SU-DHL-6 (cell line): ENCODE results near the gene PKNOX2.

Source experiments
- H2AFZ ChIP-seq: fragments of 200-600 bp; sonication (generic); 2 replicates; pipeline ENCODE4 v1.6.1; 2014; ENCODE audit warnings: low read depth, mild to moderate bottlenecking, moderate library complexity, mixed read lengths, antibody characterized with exemption, low read length; ENCODE audit not compliant: severe bottlenecking
- H3F3A ChIP-seq: fragments of 200-600 bp; shearing (Covaris generic); 2 replicates; pipeline ENCODE4 v1.6.0; 2016; ENCODE audit warnings: antibody characterized with exemption, mild to moderate bottlenecking; ENCODE audit not compliant: insufficient read depth
- H3K27ac ChIP-seq: fragments of 200-600 bp; sonication (generic); 2 replicates; pipeline ENCODE4 v1.5.1; 2016; ENCODE audit warnings: low read depth, mild to moderate bottlenecking, low read length, moderate library complexity, mixed read lengths
- H3K27me3 ChIP-seq: fragments of 200-600 bp; sonication (generic), shearing (Covaris generic); 2 replicates; pipeline ENCODE4 v1.6.0; 2014; ENCODE audit warnings: mild to moderate bottlenecking, low read length
- H3K36me3 ChIP-seq: fragments of 200-600 bp; sonication (generic); 2 replicates; pipeline ENCODE4 v1.6.1; 2014; ENCODE audit warnings: mild to moderate bottlenecking, low read length, mixed read lengths
- H3K4me2 ChIP-seq: fragments of 300-600, 200-600 bp; shearing (Covaris generic), sonication (generic); 2 replicates; pipeline ENCODE4 v1.6.0; 2014; ENCODE audit warnings: low read length, low read depth, mild to moderate bottlenecking; ENCODE audit not compliant: poor library complexity, severe bottlenecking
- H3K4me3 ChIP-seq: fragments of 200-600 bp; sonication (generic); 2 replicates; pipeline ENCODE4 v1.5.1; 2014; ENCODE audit warnings: antibody characterized with exemption, low read length, mild to moderate bottlenecking, mixed read lengths; ENCODE audit not compliant: insufficient read depth, poor library complexity, severe bottlenecking
- H3K79me2 ChIP-seq: fragments of 200-600 bp; sonication (generic); 2 replicates; pipeline ENCODE4 v1.6.1; 2014; ENCODE audit warnings: mild to moderate bottlenecking, low read length, moderate library complexity; ENCODE audit not compliant: insufficient read depth
- H3K9ac ChIP-seq: fragments of 200-600 bp; sonication (generic); 2 replicates; pipeline ENCODE4 v1.7.0; 2014; ENCODE audit warnings: mild to moderate bottlenecking, low read length
- H3K9me2 ChIP-seq: fragments of 200-600 bp; sonication (generic); replicated peaks from 2 replicates; pipeline ENCODE4 v1.6.1; 2014; ENCODE audit warnings: low read length; ENCODE audit not compliant: insufficient read depth
- H3K9me3 ChIP-seq: fragments of 200-600 bp; sonication (generic); 2 replicates; pipeline ENCODE4 v1.6.1; 2014; ENCODE audit warnings: low read length, mixed read lengths; ENCODE audit not compliant: insufficient read depth
- H4K20me1 ChIP-seq: fragments of 200-600 bp; sonication (generic); 2 replicates; pipeline ENCODE4 v1.6.1; 2014; ENCODE audit warnings: low read depth, mild to moderate bottlenecking, antibody characterized with exemption, low read length, moderate library complexity, mixed read lengths
- CTCF ChIP-seq: fragments of 200-600 bp; sonication (generic); IDR thresholded peaks from one replicate; pipeline ENCODE4 v1.5.1; 2017; ENCODE audit warnings: antibody characterized with exemption, mild to moderate bottlenecking, low read length, moderate library complexity; ENCODE audit not compliant: insufficient read depth, poor library complexity, severe bottlenecking
- EZH2phosphoT487 ChIP-seq: fragments of 200-600 bp; sonication (generic), shearing (Covaris generic); conservative IDR thresholded peaks from 2 replicates; pipeline ENCODE4 v1.6.1; 2018; ENCODE audit warnings: mild to moderate bottlenecking, antibody characterized with exemption, low read length, moderate library complexity, mixed read lengths

Gene PKNOX2

GRCh38 chr11:125155767-125156166, 8.8 kb upstream of the PKNOX2 start:
- Histone ChIP-seq H3K27me3 (no peaks in the 10 kb centered on the region), H4K20me1 (no peaks in the 10 kb centered on the region), H3K79me2 (no peaks in the 10 kb centered on the region), H3K36me3 (no peaks in the 10 kb centered on the region), H3K9me3 (peaks cover 5% of the 10 kb centered on the region; the same call in 1 of the 2 replicates), H2AFZ (no peak overlapping the region), H3K27ac (no peak overlapping the region), H3K4me3 (no peak overlapping the region), H3K4me2 (no peak overlapping the region), H3F3A (no peaks in the 10 kb centered on the region), H3K9ac (no peak overlapping the region), H3K9me2 (no peaks in the 10 kb centered on the region)
- no peak for TF ChIP-seq EZH2phosphoT487
- no peak for TF ChIP-seq CTCF

- Histone ChIP-seq H3K9me3 (peaks cover 5% of the 10 kb centered on the region; the same call in 1 of the 2 replicates), H2AFZ (no peak overlapping the region), H3K27ac (no peak overlapping the region), H3K9me2 (no peaks in the 10 kb centered on the region), H4K20me1 (no peaks in the 10 kb centered on the region), H3K4me2 (no peak overlapping the region), H3F3A (no peaks in the 10 kb centered on the region), H3K4me3 (no peak overlapping the region), H3K27me3 (no peaks in the 10 kb centered on the region), H3K79me2 (no peaks in the 10 kb centered on the region), H3K36me3 (no peaks in the 10 kb centered on the region), H3K9ac (no peak overlapping the region)
- no peak for TF ChIP-seq CTCF
- no peak for TF ChIP-seq EZH2phosphoT487
These were observed 8.0 kb upstream of the PKNOX2 start for GRCh38 chr11:125156346-125157117.

GRCh38 chr11:125157118-125157733, 7.3 kb upstream of the PKNOX2 start:
- Histone ChIP-seq H3K36me3 (no peaks in the 10 kb centered on the region), H3K79me2 (no peaks in the 10 kb centered on the region), H4K20me1 (no peaks in the 10 kb centered on the region), H3K27me3 (no peaks in the 10 kb centered on the region), H3K4me2 (no peak overlapping the region), H3K9me2 (no peaks in the 10 kb centered on the region), H3F3A (no peaks in the 10 kb centered on the region), H3K4me3 (no peak overlapping the region), H3K9ac (no peak overlapping the region), H3K9me3 (peaks cover 5% of the 10 kb centered on the region; the same call in 1 of the 2 replicates), H3K27ac (no peak overlapping the region), H2AFZ (no peak overlapping the region)
- TF ChIP-seq EZH2phosphoT487 (no peak), CTCF (no peak)
